GM10847 (cell line): ENCODE data around the gene GSK3A.

Source experiments
- POLR2A ChIP-seq: IDR thresholded peaks from 2 replicates; pipeline ENCODE4 v1.6.1; 2011; ENCODE audit not compliant: insufficient read length; ENCODE audit errors: extremely low read depth

Gene GSK3A

DNA sequence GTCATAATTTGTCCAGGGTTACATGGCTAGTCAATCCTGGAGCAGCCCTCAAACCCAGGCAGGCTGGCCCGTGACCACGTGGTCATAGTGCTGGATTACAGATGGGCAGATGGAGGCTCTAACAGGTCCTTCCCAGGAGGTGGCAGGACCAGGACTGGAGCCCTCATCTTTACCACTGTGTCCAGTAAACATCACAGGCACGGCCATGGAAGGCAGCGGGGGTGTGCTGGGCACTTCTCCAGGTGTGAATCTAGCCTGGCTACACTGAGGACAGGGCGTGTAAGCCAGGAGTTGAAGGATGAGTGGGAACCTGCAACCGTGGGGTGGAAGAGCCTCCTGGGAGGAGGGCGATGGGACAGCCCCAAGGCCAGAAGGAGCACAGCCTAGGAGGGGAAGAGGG lies 32.7 kb upstream of the GSK3A start:
- TF ChIP-seq POLR2A, result no peak

DNA sequence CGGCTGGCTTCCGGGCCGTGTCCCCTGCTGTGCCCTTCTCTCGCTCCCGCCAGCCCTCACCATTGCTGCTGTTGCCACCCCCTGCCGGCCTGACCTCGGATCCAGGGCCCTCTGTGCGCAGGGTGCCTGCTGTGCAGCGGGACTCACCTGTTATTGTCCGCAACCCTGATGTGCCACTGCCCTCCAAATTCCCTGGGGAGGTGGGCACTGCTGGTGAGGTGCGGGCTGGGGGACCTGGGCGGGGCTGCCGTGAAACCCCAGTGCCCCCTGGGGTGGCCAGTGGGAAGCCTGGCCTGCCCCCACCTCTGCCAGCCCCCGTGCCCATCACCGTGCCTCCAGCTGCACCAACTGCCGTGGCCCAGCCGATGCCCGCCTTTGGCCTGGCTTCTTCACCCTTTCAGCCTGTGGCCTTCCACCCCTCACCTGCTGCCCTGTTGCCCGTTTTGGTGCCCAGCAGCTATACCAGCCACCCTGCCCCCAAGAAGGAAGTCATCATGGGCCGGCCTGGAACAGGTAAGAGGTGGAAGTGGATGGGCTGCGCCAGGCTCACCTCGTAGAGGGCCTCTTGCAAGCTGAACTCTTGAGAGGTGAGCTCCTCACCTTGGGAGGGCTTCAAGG lies 31.8 kb upstream of the GSK3A start:
- no peak for TF ChIP-seq POLR2A

DNA sequence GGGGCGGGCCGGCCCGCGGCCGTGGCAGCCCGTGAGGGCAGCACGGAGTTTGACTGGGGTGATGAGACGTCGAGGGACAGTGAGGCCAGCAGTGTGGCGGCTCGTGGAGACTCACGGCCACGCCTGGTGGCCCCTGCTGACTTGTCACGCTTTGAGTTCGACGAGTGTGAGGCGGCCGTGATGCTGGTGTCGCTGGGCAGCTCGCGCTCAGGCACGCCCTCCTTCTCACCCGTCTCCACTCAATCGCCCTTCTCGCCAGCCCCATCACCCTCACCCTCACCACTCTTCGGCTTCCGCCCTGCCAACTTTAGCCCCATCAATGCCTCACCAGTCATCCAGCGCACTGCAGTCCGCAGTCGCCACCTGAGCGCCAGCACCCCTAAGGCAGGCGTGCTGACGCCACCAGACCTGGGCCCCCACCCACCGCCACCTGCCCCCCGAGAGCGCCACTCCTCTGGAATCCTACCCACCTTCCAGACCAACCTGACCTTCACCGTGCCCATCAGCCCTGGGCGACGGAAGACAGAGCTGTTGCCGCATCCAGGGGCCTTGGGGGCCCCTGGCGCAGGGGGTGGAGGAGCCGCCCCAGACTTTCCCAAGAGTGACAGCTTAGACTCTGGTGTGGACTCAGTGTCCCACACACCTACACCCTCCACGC lies 31.1 kb upstream of the GSK3A start:
- no peak for TF ChIP-seq POLR2A

DNA sequence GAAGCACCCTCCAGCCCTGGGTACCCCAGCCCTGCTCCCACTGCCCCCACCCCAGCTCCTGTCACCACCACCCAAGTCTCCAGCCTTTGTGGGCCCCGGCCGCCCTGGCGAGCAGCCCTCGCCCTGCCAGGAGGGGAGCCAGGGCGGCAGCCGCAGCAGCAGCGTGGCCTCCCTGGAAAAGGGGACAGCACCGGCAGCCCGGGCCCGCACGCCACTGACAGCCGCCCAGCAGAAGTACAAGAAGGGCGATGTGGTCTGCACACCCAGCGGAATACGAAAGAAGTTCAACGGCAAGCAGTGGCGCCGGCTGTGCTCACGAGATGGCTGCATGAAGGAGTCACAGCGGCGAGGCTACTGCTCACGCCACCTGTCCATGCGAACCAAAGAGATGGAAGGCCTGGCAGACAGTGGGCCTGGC lies 30.6 kb upstream of the GSK3A start:
- no peak for TF ChIP-seq POLR2A

DNA sequence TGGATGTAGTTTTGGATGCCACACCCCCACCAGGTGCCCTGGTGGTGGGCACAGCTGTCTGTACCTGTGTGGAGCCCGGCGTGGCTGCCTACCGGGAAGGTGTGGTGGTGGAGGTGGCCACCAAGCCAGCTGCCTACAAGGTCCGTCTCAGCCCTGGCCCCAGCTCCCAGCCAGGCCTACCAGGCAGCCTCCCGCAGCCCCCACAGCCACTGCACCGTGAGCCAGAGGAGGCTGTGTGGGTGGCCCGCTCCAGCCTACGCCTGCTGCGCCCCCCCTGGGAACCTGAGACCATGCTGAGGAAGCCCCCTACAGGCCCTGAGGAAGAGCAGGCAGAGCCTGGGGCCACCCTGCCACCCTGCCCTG lies 30.1 kb upstream of the GSK3A start:
- no peak for TF ChIP-seq POLR2A

DNA sequence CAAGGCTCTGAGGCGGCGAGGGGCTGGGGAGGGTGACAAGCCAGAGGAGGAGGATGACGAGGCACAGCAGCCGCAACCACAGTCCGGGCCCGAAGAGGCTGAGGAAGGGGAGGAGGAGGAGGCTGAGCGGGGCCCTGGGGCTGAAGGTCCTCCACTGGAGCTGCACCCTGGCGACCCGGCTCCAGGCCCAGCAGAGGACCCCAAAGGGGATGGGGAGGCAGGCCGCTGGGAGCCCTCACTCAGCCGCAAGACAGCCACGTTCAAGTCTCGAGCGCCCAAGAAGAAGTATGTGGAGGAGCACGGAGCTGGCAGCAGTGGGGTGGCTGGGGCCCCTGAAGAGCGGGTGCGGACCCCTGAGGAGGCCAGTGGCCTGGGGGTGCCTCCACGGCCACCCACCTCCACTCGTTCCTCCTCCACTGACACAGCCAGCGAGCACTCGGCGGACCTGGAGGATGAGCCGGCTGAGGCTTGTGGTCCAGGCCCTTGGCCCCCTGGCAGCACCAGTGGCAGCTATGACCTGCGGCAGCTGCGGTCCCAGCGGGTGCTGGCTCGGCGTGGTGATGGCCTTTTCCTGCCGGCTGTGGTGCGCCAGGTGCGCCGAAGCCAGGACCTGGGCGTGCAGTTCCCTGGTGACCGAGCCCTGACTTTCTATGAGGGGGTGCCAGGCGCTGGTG lies 29.6 kb upstream of the GSK3A start:
- no peak for TF ChIP-seq POLR2A

DNA sequence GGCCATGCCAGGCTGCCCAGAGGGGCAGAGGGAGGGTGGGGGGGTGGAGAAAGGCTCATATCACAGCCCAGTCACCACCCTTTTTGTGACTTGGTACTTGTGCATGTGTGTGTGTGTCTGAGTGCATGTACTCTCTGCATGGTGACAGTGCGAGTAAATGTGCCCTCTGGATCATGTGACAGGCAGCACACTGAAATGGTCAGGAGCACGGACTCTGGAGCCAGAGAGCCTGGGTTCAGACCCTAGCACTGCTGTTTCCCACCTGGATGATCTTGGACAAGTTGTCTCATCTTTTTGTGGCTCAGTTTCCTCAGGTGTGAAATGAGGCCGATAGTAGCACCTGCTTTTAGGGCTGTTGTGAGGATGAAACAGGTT lies 28.6 kb upstream of the GSK3A start:
- no peak for TF ChIP-seq POLR2A

DNA sequence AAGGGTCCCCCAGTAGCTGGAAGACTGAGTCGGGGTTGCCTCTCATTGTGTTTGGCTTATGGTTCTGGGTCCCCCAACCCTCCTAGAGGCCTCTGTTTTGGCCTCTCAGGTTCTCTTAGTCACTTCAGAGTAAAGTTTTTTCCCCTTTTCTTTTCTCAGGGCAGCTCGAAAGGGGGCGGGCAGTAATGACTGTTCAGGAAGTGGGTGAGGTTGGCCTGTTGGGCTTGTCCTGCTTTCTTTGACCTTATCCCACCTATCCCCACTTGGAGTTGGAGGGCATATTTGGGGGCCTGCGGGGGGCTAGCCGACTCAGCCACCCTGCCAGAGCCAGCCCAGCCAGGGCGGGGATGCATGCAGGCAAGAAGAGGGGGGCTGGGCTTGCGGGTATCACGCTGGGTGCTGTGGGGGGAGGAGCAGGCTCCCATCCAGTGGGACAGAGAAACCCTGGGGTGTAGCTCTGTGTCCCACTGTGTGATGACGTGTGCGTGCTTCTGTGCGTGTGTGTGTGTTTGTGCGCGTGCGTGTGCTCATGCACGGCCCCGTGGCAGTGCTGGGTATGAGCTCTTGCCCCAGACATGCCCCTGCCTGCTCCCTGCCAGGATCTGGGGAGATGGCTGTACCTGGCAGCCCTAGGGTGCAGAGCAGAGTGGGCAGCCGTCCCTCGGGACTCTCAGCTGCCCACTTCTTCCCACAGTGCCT lies 28.1 kb upstream of the GSK3A start:
- peak; percentile 47 for TF ChIP-seq POLR2A

DNA sequence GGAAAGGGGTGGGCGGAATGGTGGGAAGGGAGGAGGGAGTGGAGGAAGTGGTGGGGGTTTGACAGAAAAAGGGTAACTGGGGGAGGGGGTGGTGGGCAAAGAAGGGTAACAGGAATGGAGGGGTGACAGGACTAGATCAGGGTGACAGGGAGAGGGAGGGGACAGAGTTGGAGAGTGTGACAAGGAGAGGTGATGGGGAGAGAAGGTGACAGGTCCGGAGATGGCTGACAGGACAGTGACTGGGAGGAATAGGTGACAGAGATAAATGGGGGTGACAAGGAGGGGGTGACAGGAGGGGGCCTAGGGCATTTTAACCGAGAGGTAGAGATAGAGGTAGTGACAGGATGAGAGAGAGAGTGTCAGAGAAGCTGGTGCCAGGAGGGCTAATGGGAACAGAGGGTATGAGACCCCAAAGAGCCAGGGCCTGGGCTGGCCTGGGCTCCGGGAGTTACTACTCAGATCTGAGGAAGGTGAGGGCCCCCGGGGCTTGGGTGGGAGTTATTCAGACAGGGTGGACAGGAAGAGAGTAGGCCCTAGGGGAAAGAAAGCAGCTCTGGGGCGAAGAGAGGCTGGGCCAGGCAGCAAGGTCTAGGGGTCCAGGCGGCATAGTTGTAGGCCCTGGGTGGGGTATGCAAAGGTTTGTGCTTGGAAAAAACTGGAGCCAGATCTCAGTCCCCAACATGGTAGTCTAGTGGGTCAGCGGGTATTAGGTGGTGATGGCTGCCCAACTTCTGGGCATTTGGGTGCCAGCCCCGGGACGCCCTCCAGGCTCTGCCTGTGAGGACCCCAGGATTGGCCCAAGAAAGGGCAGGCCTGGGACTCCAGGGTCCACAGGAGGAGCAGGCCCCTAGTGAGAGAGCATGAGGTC lies 27.3 kb upstream of the GSK3A start:
- TF ChIP-seq POLR2A, result no peak

DNA sequence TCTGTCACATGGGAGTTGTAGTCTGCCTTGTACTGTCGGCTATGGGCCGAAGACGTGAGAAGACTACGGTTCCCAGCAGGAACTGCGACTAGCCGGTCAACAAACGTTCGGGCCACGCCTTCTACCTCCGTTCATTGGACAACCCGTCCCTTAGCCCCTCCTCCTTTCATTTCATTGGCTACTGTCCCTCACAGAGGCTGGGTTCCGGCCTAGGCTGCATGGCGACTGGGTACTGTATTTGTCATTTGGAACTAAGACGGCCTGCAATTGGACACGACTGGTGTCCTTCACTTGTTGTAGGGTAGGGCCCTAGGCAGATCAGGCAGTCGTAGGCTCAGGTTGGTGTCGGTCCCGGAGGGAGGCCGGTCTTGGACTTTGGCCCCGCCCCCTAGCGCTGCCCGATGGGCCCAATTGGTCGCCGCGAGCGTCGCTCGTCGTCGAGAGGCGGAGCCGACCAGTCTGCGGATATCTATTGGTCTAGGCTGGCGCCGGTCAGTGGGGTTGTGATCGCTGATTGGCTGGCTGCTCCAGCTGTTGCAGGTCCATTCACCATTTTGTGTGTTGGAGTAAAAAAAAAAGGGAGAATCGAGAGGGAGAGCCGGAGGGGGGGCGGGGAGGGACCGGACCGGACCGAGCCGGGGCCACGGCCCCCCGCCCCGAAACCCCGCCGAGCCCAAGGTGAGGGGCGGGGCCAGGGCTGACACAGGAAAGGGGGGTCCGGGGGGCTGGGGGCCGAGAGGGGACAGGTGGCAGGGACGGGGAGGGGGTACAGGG lies 26.5 kb upstream of the GSK3A start, which contains the start of gene CIC:
Gene CIC, plus strand, starts transcription at position 549 of the 774 bp plus-strand sequence. CDS start 2,532 bp downstream, outside the sequence.
- no peak for TF ChIP-seq POLR2A

DNA sequence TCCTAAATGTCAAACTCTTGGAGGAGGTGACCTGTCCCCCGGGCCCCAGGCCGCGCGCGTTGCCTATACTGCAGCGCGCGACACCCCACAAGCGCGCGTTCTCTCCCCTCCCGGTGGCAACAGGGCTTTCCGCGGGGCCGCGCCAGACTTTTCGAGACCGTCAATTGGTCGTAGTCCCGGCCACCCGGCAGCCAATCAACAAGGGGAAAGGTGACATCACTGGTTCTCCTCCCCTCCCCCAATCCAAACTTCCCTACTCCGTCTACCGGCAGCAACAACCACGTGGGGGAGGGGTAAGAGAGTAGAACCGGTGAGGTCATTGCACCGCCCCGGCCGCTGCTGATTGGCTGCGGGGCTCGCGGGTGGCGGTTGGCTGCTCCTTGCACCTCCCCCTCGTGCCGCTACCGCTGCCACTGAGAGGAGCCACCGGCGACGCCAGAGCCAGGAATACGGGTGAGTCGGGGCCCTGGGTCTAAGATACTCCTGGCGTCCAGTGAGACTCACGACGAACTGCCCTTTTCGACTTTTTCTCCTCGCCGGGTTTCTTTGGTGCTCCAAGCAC lies 25.8 kb upstream of the GSK3A start:
- TF ChIP-seq POLR2A, result peak; percentile 48

DNA sequence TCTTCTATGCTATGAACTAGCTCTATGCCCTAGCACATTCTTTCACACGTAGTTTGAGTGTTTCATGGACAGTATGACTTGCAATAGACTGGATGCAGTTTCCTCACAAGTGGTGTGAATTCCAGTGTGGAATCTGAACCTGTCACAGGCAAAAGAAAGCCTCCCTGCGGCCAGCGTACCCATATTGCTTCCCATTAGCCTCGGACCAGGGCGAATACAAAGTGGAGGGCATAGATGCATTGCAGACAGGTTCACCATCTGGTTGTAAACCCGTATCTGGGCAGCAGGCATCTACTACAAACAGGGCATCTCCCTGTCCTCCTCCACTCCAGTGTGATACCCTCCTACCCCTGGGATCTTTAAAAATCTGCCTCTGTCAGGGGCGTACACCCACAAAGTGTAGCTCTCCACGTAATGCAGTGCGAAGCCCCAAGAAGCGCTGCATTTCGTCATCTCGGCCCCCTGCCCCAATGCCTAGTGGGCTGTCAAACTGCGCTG lies 25.3 kb upstream of the GSK3A start:
- no peak for TF ChIP-seq POLR2A

DNA sequence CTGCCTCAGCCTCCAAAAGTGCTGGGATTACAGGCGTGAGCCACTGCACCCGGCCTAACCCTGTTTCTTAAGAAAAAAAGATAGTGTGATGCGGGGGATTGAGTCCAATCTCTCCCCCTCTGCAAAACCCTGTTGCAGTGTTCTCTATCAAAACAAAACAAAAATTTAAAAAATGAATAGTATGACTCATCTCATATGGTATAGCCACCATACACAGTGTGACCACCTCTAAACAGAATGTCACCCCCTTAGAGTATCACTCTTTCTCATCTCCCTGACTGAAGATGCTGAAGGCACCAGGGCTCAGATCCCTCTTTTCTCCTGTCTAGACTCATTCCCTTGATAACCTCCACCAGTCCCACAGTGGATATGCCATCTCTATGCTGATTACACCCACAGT lies 19.4 kb upstream of the GSK3A start:
- TF ChIP-seq POLR2A, result no peak
